ENCODE measurements around the gene SLC25A21.

Gene SLC25A21

DNA sequence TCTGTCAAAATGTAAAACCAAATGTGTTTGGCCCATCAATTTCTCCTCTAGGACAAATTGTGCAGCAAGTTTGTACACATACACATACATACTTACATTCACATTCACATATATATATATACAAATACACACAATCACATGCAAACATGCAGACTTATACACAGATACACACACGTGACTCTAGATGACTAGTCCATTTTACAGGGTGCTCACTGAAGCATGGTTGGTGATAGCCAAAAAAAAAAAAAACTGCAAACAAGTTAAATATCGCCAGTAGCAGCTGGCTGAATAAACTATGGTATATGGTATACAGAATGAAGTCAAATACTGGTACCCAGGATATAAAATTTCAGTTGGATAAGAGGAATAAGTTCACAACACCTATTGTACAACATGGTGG, 77.9 kb downstream of the SLC25A21 start:
- H3K4me3 ChIP-seq (replicated peaks; ENCODE audit: low read depth, low read length), result no peak overlapping the region
- TF ChIP-seq, protein P1, sequence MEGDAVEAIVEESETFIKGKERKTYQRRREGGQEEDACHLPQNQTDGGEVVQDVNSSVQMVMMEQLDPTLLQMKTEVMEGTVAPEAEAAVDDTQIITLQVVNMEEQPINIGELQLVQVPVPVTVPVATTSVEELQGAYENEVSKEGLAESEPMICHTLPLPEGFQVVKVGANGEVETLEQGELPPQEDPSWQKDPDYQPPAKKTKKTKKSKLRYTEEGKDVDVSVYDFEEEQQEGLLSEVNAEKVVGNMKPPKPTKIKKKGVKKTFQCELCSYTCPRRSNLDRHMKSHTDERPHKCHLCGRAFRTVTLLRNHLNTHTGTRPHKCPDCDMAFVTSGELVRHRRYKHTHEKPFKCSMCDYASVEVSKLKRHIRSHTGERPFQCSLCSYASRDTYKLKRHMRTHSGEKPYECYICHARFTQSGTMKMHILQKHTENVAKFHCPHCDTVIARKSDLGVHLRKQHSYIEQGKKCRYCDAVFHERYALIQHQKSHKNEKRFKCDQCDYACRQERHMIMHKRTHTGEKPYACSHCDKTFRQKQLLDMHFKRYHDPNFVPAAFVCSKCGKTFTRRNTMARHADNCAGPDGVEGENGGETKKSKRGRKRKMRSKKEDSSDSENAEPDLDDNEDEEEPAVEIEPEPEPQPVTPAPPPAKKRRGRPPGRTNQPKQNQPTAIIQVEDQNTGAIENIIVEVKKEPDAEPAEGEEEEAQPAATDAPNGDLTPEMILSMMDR (IDR thresholded peaks at IDR 0.05; ENCODE audit: low read depth, low read length, missing control alignments), result no peak
- no peak for DNase-seq (ENCODE audit: extremely low read depth, low read depth)

DNA sequence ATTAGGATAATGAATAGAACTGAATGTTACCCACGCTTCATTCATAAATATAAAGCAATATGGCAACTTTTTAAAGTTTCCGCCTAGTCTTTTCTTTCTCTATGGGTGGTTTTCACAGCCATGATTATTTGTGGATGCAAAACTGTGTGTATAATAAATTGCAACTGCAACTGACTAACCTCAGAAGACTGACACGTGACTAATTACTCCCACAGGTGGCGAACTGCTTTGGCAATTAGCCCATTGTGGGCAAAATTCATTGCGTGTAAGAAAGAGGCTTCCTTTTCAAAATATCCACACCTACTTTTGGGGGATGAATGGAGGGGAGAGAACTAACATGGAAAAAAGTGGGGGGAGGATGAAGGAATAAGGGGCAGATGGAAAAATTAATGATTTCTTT, 79.0 kb downstream of the SLC25A21 start:
- TF ChIP-seq, protein P1 (IDR thresholded peaks at IDR 0.05; ENCODE audit: low read depth, low read length, missing control alignments), result no peak
- H3K4me3 ChIP-seq (replicated peaks; ENCODE audit: low read depth, low read length), result no peak overlapping the region
- no peak for DNase-seq (ENCODE audit: extremely low read depth, low read depth)

DNA sequence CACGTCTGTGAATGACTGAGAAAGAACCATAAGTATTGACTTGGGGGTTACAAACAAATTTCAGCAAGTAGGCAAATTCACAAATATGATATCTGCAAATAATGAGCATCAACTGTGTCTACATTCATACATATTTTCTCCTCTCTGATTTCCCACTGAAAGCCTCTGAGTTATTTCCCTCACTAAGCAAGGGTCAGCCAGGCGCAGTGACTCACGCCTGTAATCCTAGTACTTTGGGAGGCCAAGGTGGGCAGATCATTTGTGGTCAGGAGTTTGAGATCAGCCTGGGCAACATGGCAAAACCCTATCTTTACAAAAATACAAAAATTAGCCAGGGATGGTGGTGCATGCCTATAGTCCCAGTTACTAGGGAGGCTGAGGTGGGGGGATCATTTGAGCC, 80.8 kb downstream of the SLC25A21 start:
- TF ChIP-seq, protein P1 (IDR thresholded peaks at IDR 0.05; ENCODE audit: low read depth, low read length, missing control alignments), result no peak
- no peak for DNase-seq (ENCODE audit: extremely low read depth, low read depth)
- no peak overlapping the region for H3K4me3 ChIP-seq (replicated peaks; ENCODE audit: low read depth, low read length)

DNA sequence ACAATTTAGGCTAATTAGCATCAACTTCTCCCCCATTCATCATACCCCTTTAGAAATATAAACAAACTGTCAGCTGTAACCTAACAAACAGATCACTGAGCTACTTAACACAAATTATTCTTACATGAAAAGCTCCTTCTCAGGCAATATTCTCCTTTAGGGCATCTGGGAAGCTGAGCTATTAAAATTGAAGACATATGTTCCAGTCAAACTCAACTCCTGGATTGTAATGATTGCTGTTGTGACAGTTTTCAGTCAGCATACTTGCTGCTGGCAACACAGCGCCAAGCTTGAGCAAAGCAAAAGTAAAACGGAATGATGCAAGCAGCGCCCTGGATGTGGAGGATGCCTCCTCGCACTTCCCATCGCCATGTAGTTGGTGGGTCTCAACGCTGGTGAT, 82.4 kb downstream of the SLC25A21 start:
- no peak for DNase-seq (ENCODE audit: extremely low read depth, low read depth)

DNA sequence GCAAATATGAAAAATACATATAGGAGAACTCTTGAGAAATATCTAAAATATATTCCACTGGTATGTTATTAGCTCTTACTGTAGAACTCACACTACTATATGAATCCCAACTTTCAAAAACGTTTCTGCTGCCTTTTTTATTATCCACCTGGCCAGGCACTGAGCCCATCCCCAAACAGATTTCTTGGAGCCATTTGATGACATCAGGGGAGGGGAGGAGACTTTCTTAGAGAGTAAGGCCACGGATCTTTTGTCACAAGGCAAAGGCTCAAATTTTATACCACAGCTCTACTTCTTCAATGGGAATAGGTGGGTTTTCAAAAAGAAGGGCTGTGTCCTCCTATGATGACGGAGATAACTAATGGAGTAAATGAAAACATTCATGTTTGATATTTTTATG, 83.0 kb downstream of the SLC25A21 start:
- no peak for DNase-seq (ENCODE audit: extremely low read depth, low read depth)
- no peak overlapping the region for H3K4me3 ChIP-seq (replicated peaks; ENCODE audit: low read depth, low read length)
- TF ChIP-seq, protein P1 (IDR thresholded peaks at IDR 0.05; ENCODE audit: low read depth, low read length, missing control alignments), result no peak

More for the DNA sequence above, 82.4 kb downstream of the SLC25A21 start:
- TF ChIP-seq, protein P1 (IDR thresholded peaks at IDR 0.05; ENCODE audit: low read depth, low read length, missing control alignments), result no peak
- no peak overlapping the region for H3K4me3 ChIP-seq (replicated peaks; ENCODE audit: low read depth, low read length)

DNA sequence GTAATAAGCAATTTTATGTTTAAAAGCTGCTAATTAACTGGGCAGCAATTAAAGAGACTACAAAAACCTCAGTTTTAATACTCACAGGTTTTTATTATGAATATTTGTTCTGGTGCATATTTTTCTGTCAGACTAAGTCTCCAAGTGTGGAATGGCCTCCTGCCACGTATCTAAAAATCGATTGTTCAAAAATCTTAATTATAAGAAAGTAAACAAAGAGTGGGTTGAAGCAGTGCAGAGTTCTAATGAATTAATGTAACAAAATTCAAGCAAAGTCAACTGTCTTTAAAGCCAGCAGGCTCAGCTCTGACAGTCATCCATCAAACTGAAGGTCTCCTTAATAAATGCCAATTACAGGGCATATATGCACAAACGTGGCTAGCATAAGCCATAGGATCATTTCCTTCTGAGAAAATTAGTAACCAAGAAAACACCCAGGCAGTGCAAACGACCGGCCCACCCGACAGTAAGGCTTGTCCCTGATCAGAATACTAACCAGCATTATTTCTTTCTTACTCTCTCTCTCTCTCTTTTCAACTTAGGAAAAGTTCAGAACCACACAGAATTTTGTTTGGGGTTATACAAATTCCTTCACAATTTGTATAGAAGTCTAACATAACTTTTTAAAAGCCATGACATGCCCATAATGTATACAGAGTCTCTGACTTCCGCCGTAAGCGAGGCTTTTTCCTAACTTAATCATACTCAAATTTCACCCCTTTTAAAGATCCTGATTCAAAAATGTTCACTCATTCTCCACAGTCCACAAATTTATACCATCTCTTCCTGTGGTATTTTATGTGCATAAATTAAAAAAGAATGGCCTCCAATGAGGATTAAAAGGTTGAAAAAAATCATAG, 83.8 kb downstream of the SLC25A21 start:
- no peak overlapping the region for H3K4me3 ChIP-seq (replicated peaks; ENCODE audit: low read depth, low read length)
- no peak for DNase-seq (ENCODE audit: extremely low read depth, low read depth)
- TF ChIP-seq, protein P1 (IDR thresholded peaks at IDR 0.05; ENCODE audit: low read depth, low read length, missing control alignments), result no peak

All from HFF-Myc (cell line).